H9 (cell line): ENCODE results near the gene PPP1CB. TPM values are rescaled to one million over a fixed set of nuclear protein-coding genes. Genes with fewer than 3 reads are reported as not detected.

Source experiments
- DNase-seq: peaks from one replicate; pipeline ENCODE4 v3.0.0-alpha.2; 2017
- H2AFZ ChIP-seq: one replicate; pipeline ENCODE4 v1.6.1; 2013; ENCODE audit warnings: mild to moderate bottlenecking, low read length, control low read depth, moderate library complexity
- H2AK5ac ChIP-seq: 2 replicates; pipeline ENCODE4 v1.6.1; 2013; ENCODE audit warnings: low read length, control low read depth, mixed read lengths; ENCODE audit not compliant: insufficient read length
- H2BK120ac ChIP-seq: one replicate; pipeline ENCODE4 v1.6.1; 2013; ENCODE audit warnings: low read depth, mild to moderate bottlenecking, low read length, control low read depth, inconsistent platforms; ENCODE audit not compliant: poor library complexity, severe bottlenecking
- H2BK12ac ChIP-seq: 2 replicates; pipeline ENCODE4 v1.6.1; 2013; ENCODE audit warnings: low read length, control low read depth, mixed read lengths, low read depth; ENCODE audit not compliant: insufficient read length
- H2BK15ac ChIP-seq: 2 replicates; pipeline ENCODE4 v1.6.1; 2013; ENCODE audit warnings: low read depth, low read length, control low read depth
- H2BK20ac ChIP-seq: one replicate; pipeline ENCODE4 v1.6.1; 2013; ENCODE audit warnings: low read depth, mild to moderate bottlenecking, low read length, control low read depth, inconsistent platforms; ENCODE audit not compliant: poor library complexity, severe bottlenecking
- H2BK5ac ChIP-seq: 2 replicates; pipeline ENCODE4 v1.6.1; 2013; ENCODE audit warnings: low read length, control low read depth, mixed read lengths; ENCODE audit not compliant: insufficient read length
- H3K14ac ChIP-seq: 2 replicates; pipeline ENCODE4 v1.6.1; 2013; ENCODE audit warnings: low read length, control low read depth; ENCODE audit not compliant: insufficient read depth
- H3K18ac ChIP-seq: 2 replicates; pipeline ENCODE4 v1.6.1; 2013; ENCODE audit warnings: low read depth, mild to moderate bottlenecking, mixed read lengths, low read length, control low read depth; ENCODE audit not compliant: insufficient read length
- H3K23ac ChIP-seq: 2 replicates; pipeline ENCODE4 v1.6.1; 2013; ENCODE audit warnings: low read length, control low read depth, mixed read lengths, low read depth; ENCODE audit not compliant: insufficient read length
- H3K23me2 ChIP-seq: 2 replicates; pipeline ENCODE4 v1.6.1; 2013; ENCODE audit warnings: low read depth, mild to moderate bottlenecking, mixed read lengths, low read length, control low read depth; ENCODE audit not compliant: insufficient read length, poor library complexity, severe bottlenecking
- H3K27ac ChIP-seq: 2 replicates; pipeline ENCODE4 v1.5.1; 2013; ENCODE audit warnings: low read length, control low read depth, mixed read lengths, low read depth; ENCODE audit not compliant: insufficient read length
- H3K27me3 ChIP-seq: 2 replicates; pipeline ENCODE4 v1.6.1; 2013; ENCODE audit warnings: low read length, control low read depth, inconsistent platforms; ENCODE audit not compliant: insufficient read depth
- H3K4ac ChIP-seq: 2 replicates; pipeline ENCODE4 v1.6.1; 2013; ENCODE audit warnings: low read depth, mild to moderate bottlenecking, control low read depth, inconsistent platforms, low read length, moderate library complexity
- H3K4me1 ChIP-seq: 2 replicates; pipeline ENCODE4 v1.6.1; 2013; ENCODE audit warnings: low read length, control low read depth, inconsistent platforms; ENCODE audit not compliant: insufficient read depth
- H3K4me2 ChIP-seq: 2 replicates; pipeline ENCODE4 v1.6.1; 2013; ENCODE audit warnings: low read length, control low read depth, mixed read lengths; ENCODE audit not compliant: insufficient read length, insufficient read depth
- H3K56ac ChIP-seq: 2 replicates; pipeline ENCODE4 v1.6.1; 2013; ENCODE audit warnings: low read depth, mild to moderate bottlenecking, mixed read lengths, low read length, control low read depth; ENCODE audit not compliant: insufficient read length
- H3K79me1 ChIP-seq: 2 replicates; pipeline ENCODE4 v1.6.1; 2013; ENCODE audit warnings: low read depth, mild to moderate bottlenecking, moderate library complexity, low read length, control low read depth, inconsistent platforms; ENCODE audit not compliant: insufficient read depth, poor library complexity, severe bottlenecking
- H3K79me2 ChIP-seq: 2 replicates; pipeline ENCODE4 v1.6.1; 2013; ENCODE audit warnings: low read length, control low read depth, inconsistent platforms; ENCODE audit not compliant: insufficient read depth
- H3K9ac ChIP-seq: 2 replicates; pipeline ENCODE4 v1.6.1; 2013; ENCODE audit warnings: low read length, control low read depth, mixed read lengths; ENCODE audit not compliant: insufficient read length; ENCODE audit errors: extremely low read depth
- H3K9me3 ChIP-seq: one replicate; pipeline ENCODE4 v1.6.1; 2013; ENCODE audit warnings: low read depth, low read length, inconsistent platforms; ENCODE audit not compliant: control insufficient read depth
- H3T11ph ChIP-seq: one replicate; pipeline ENCODE4 v1.6.1; 2013; ENCODE audit warnings: mild to moderate bottlenecking, low read length, control low read depth, inconsistent platforms
- H4K20me1 ChIP-seq: one replicate; pipeline ENCODE4 v1.6.1; 2013; ENCODE audit not compliant: control insufficient read depth, insufficient read length, insufficient read depth
- H4K5ac ChIP-seq: 2 replicates; pipeline ENCODE4 v1.6.1; 2013; ENCODE audit warnings: low read depth, mild to moderate bottlenecking, mixed read lengths, low read length, control low read depth; ENCODE audit not compliant: insufficient read length
- H4K8ac ChIP-seq: replicated peaks from 2 replicates; pipeline ENCODE4 v1.6.1; 2013; ENCODE audit warnings: low read length, control low read depth, mixed read lengths, low read depth; ENCODE audit not compliant: insufficient read length
- H4K91ac ChIP-seq: 2 replicates; pipeline ENCODE4 v1.6.1; 2013; ENCODE audit warnings: low read depth, mild to moderate bottlenecking, moderate library complexity, mixed read lengths, low read length, control low read depth; ENCODE audit not compliant: insufficient read length
- H3K27ac Mint-ChIP-seq, 3 experiments: 2 replicates in 2 of 3; 3 replicates in 1 of 3; pipeline ENCODE4 v1.8.0; 2020 to 2021; ENCODE audit warnings: mixed read lengths in 3 of 3, mild to moderate bottlenecking in 1 of 3, moderate library complexity in 1 of 3
- H3K27me3 Mint-ChIP-seq: 2 replicates; pipeline ENCODE4 v1.8.0; 2021; ENCODE audit warnings: low read depth, mild to moderate bottlenecking, moderate library complexity, mixed read lengths
- H3K36me3 Mint-ChIP-seq, 3 experiments: 2 replicates in 2 of 3; 3 replicates in 1 of 3; pipeline ENCODE4 v1.8.0; 2020 to 2021; ENCODE audit warnings: low read depth in 3 of 3, mixed read lengths in 3 of 3; ENCODE audit not compliant: insufficient read depth in 1 of 3
- H3K4me1 Mint-ChIP-seq, 2 experiments: 2 replicates each; pipeline ENCODE4 v1.8.0; 2020; ENCODE audit warnings: mixed read lengths in 2 of 2
- H3K4me3 Mint-ChIP-seq, 2 experiments: 2 replicates in 1 of 2; 3 replicates in 1 of 2; pipeline ENCODE4 v1.8.0; 2020 to 2021; ENCODE audit warnings: mild to moderate bottlenecking in 2 of 2, mixed read lengths in 2 of 2, moderate library complexity in 1 of 2
- H3K9me3 Mint-ChIP-seq, 2 experiments: 2 replicates in 1 of 2; 3 replicates in 1 of 2; pipeline ENCODE4 v1.8.0; 2020; ENCODE audit warnings: mild to moderate bottlenecking in 2 of 2, mixed read lengths in 2 of 2, moderate library complexity in 1 of 2
- CTCF ChIP-seq: fragments of 200-600 bp; sonication (generic); conservative IDR thresholded peaks from 3 replicates; pipeline ENCODE4 v1.8.0; 2021; ENCODE audit warnings: antibody characterized with exemption, mild to moderate bottlenecking
- WGBS: extraction: QIAGEN DNeasy Blood & Tissue Kit; methylation state at CpG from one replicate; pipeline ENCODE4 v1.1.7; 2013; ENCODE audit warnings: missing lambda C conversion rate, low lambda C conversion rate, mixed read lengths; ENCODE audit not compliant: insufficient read length; ENCODE audit errors: extremely low coverage; 5-methylcytosine and 5-hydroxymethylcytosine counted together
- total RNA-seq: library from RNA; stranded (reverse); gene quantifications from 2 replicates; pipeline ENCODE4 v1.2.1, GENCODE V29; 2021

The PPP1CB gene
- total RNA-seq, 1 experiment from 2014 or later, result 184 TPM

- no peak overlapping the region for H3K23ac ChIP-seq
- H3K27me3 Mint-ChIP-seq, result no peaks in the 10 kb centered on the region
- DNase-seq, result no peak
- H3K9me3 ChIP-seq, result no peaks in the 10 kb centered on the region
- no peak overlapping the region for H4K8ac ChIP-seq
- no peak overlapping the region for H3K14ac ChIP-seq
- no peak overlapping the region for H3K4ac ChIP-seq
- H2BK15ac ChIP-seq, result no peak overlapping the region
- H3K4me1 ChIP-seq, result no peaks in the 10 kb centered on the region
- H3K4me2 ChIP-seq, result no peak overlapping the region
- no peak overlapping the region for H2BK120ac ChIP-seq
- no peak for TF ChIP-seq CTCF
- no peak overlapping the region for H4K91ac ChIP-seq
- H2BK12ac ChIP-seq, result no peak overlapping the region
- H4K5ac ChIP-seq, result no peak overlapping the region
- WGBS, result no CpG with 5 or more reads among the region's 2 CpGs
- no peak overlapping the region for H3K4me3 Mint-ChIP-seq
- no peak overlapping the region for H3K27ac ChIP-seq
- H3K23me2 ChIP-seq, result no peaks in the 10 kb centered on the region
- no peak overlapping the region for H2AFZ ChIP-seq
- H2BK5ac ChIP-seq, result no peak overlapping the region
- no peaks in the 10 kb centered on the region for H3K9me3 Mint-ChIP-seq
- peaks cover 12% of the 10 kb centered on the region for H3K79me1 ChIP-seq
- H3K4me1 Mint-ChIP-seq, result peaks cover 0 to 5% of the 10 kb centered on the region in 2 experiments; a peak in 1 of 4 replicates
- H3K18ac ChIP-seq, result no peak overlapping the region
- no peak overlapping the region for H3T11ph ChIP-seq
- no peak overlapping the region for H2BK20ac ChIP-seq
- H4K20me1 ChIP-seq, result no peaks in the 10 kb centered on the region
- H3K56ac ChIP-seq, result no peak overlapping the region
- peaks cover 5% of the 10 kb centered on the region; the same call in 1 of the 2 replicates for H3K79me2 ChIP-seq
- no peak overlapping the region for H3K27ac Mint-ChIP-seq
- no peaks in the 10 kb centered on the region for H3K27me3 ChIP-seq
- H3K36me3 Mint-ChIP-seq, result peaks cover 20 to 59% (median 56%) of the 10 kb centered on the region in 3 experiments; a peak in 6 of 7 replicates
- H2AK5ac ChIP-seq, result no peak overlapping the region
- no peak overlapping the region for H3K9ac ChIP-seq
These were observed 27.4 kb downstream of the PPP1CB start for GRCh38 chr2:28779001-28779400.
